ENCODE measurements around the gene SLC45A2. TPM values are rescaled to one million over a fixed set of nuclear protein-coding genes. Genes with fewer than 3 reads are reported as not detected.
A peak's percentile ranks its signal among the peaks of the same experiment; 100 is the strongest.

Gene SLC45A2
- total RNA-seq, 3 donors from 2014 or later (not counting 1 experiment from before 2014, with no cell fraction given): not detected

DNA sequence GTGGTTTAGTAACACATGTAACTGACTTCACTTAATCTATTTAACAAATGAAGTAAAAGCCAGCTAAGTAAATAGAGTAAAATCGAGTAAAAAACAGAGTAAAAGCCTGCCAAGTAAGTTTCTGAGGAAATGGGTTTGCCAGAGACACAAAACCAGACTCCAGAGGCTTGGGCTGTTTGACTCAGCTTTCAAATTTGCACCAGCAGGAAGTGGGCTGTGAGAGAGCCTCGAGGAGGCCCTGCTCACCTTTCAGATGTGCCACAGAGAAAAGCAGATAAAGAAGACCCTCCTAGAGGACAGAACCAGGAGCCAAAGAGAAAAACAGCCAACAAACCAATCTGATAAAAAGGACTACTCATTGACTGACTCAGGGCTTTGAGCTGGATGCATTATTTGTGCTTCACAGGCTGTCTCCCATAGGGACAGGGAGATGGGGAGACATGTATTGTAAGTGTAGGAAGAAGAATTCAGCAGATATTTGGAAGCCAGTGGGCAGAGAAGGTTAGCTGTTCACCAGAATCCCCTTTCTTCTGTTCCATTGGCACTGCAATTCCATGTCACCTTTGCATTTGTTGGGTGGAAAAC, 37.7 kb upstream of the SLC45A2 start:
- no peak overlapping the region for H3K4me3 Mint-ChIP-seq
- peak in 2 of 3 donors; percentile 44 to 67 for ATAC-seq
- peak in 1 of 2 donors; percentile 14 for DNase-seq

DNA sequence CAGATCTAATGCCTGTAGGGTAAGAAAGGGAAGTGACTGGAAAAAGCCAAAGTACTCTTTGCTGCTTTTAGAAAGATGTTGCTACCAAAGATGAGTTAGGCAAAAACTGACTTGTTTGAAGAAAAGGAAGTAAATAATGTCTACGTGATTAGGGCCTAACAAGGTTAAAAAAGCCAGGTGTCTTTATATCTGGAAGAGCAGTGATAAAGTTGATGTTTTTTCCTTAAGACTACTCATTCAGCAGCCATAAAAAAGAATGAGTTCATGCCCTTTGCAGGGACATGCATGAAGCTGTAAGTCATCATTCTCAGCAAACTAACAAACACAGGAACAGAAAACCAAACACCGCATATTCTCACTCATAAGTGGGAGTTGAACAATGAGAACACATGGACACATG, 36.8 kb upstream of the SLC45A2 start:
- no peak overlapping the region for H3K4me3 ChIP-seq (ENCODE audit: low read length)
- WGBS (ENCODE audit: insufficient coverage): 83% methylated on average over 1 of the region's 2 CpGs
- Mint-ChIP-seq H3K36me3 (peaks cover 19% of the 10 kb centered on the region), H3K27me3 (ENCODE audit: low read depth in 2 of 2) (no peaks in the 10 kb centered on the region), H3K9me3 (no peaks in the 10 kb centered on the region), H3K27ac (peak overlapping the region in 1 of 2 donors; percentile 83), H3K4me3 (no peak overlapping the region), H3K4me1 (peaks cover 17 to 21% of the 10 kb centered on the region in 2 donors)
- H3K36me3 ChIP-seq (ENCODE audit: control insufficient read depth, insufficient read depth, low read length): no peaks in the 10 kb centered on the region
- ATAC-seq (no peak), DNase-seq (no peak)
- no peaks in the 10 kb centered on the region for H3K27me3 ChIP-seq (ENCODE audit: control insufficient read depth, insufficient read depth, low read length)
- TF ChIP-seq, protein P1, sequence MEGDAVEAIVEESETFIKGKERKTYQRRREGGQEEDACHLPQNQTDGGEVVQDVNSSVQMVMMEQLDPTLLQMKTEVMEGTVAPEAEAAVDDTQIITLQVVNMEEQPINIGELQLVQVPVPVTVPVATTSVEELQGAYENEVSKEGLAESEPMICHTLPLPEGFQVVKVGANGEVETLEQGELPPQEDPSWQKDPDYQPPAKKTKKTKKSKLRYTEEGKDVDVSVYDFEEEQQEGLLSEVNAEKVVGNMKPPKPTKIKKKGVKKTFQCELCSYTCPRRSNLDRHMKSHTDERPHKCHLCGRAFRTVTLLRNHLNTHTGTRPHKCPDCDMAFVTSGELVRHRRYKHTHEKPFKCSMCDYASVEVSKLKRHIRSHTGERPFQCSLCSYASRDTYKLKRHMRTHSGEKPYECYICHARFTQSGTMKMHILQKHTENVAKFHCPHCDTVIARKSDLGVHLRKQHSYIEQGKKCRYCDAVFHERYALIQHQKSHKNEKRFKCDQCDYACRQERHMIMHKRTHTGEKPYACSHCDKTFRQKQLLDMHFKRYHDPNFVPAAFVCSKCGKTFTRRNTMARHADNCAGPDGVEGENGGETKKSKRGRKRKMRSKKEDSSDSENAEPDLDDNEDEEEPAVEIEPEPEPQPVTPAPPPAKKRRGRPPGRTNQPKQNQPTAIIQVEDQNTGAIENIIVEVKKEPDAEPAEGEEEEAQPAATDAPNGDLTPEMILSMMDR (IDR thresholded peaks at IDR 0.05): no peak
- no peak overlapping the region for H3K27ac ChIP-seq (ENCODE audit: low read length)
- H3K4me1 ChIP-seq (ENCODE audit: control insufficient read depth, insufficient read depth, low read length): no peaks in the 10 kb centered on the region
- no peaks in the 10 kb centered on the region for H3K9me3 ChIP-seq (ENCODE audit: control insufficient read depth, insufficient read depth, low read length)
- intact Hi-C loops (cut with micrococcal nuclease): no loop called here

More for the DNA sequence above, 37.7 kb upstream of the SLC45A2 start:
- Histone ChIP-seq H3K27me3 (ENCODE audit: control insufficient read depth, insufficient read depth, low read length) (no peaks in the 10 kb centered on the region), H3K36me3 (ENCODE audit: control insufficient read depth, insufficient read depth, low read length) (no peaks in the 10 kb centered on the region), H3K4me1 (ENCODE audit: control insufficient read depth, insufficient read depth, low read length) (no peaks in the 10 kb centered on the region), H3K9me3 (ENCODE audit: control insufficient read depth, insufficient read depth, low read length) (no peaks in the 10 kb centered on the region), H3K27ac (ENCODE audit: low read length) (no peak overlapping the region), H3K4me3 (ENCODE audit: low read length) (no peak overlapping the region)
- WGBS (ENCODE audit: insufficient coverage): 4% methylated on average over 2 of the region's 2 CpGs
- TF ChIP-seq, protein P1 (IDR thresholded peaks at IDR 0.05): no peak
- Mint-ChIP-seq H3K4me1 (peaks cover 17 to 21% of the 10 kb centered on the region in 2 donors), H3K9me3 (no peaks in the 10 kb centered on the region), H3K27me3 (ENCODE audit: low read depth in 2 of 2) (no peaks in the 10 kb centered on the region), H3K36me3 (peaks cover 22% of the 10 kb centered on the region), H3K27ac (peak overlapping the region; percentile 75 to 83)
- intact Hi-C loops (cut with micrococcal nuclease): no loop called here

GRCh38 chr5:34020726-34021125, 36.2 kb upstream of the SLC45A2 start:
- Mint-ChIP-seq H3K4me1 (peaks cover 17 to 21% of the 10 kb centered on the region in 2 donors), H3K36me3 (peaks cover 13% of the 10 kb centered on the region), H3K27ac (peak overlapping the region in 1 of 2 donors; percentile 83), H3K4me3 (no peak overlapping the region), H3K9me3 (no peaks in the 10 kb centered on the region), H3K27me3 (ENCODE audit: low read depth in 2 of 2) (no peaks in the 10 kb centered on the region)
- DNase-seq (no peak), ATAC-seq (no peak)
- 100% methylated on average over 1 of the region's 1 CpG for WGBS (ENCODE audit: insufficient coverage)
- Histone ChIP-seq H3K4me3 (ENCODE audit: low read length) (no peak overlapping the region), H3K27me3 (ENCODE audit: control insufficient read depth, insufficient read depth, low read length) (no peaks in the 10 kb centered on the region), H3K36me3 (ENCODE audit: control insufficient read depth, insufficient read depth, low read length) (no peaks in the 10 kb centered on the region), H3K27ac (ENCODE audit: low read length) (no peak overlapping the region), H3K4me1 (ENCODE audit: control insufficient read depth, insufficient read depth, low read length) (no peaks in the 10 kb centered on the region), H3K9me3 (ENCODE audit: control insufficient read depth, insufficient read depth, low read length) (no peaks in the 10 kb centered on the region)
- TF ChIP-seq, protein P1 (IDR thresholded peaks at IDR 0.05): no peak
- intact Hi-C loops (cut with micrococcal nuclease): no loop called here

- no peak overlapping the region for H3K27ac Mint-ChIP-seq
- DNase-seq (no peak), ATAC-seq (no peak)
- WGBS (ENCODE audit: insufficient coverage): 100% methylated on average over 2 of the region's 2 CpGs
- peaks cover 10% of the 10 kb centered on the region for H3K36me3 Mint-ChIP-seq
- no peaks in the 10 kb centered on the region for H3K27me3 Mint-ChIP-seq (ENCODE audit: low read depth in 2 of 2)
- no peak overlapping the region for H3K4me3 ChIP-seq (ENCODE audit: low read length)
- H3K36me3 ChIP-seq (ENCODE audit: control insufficient read depth, insufficient read depth, low read length): no peaks in the 10 kb centered on the region
- H3K9me3 ChIP-seq (ENCODE audit: control insufficient read depth, insufficient read depth, low read length): no peaks in the 10 kb centered on the region
- H3K4me1 Mint-ChIP-seq: peaks cover 13 to 15% of the 10 kb centered on the region in 2 donors
- no peak overlapping the region for H3K4me3 Mint-ChIP-seq
- H3K9me3 Mint-ChIP-seq: no peaks in the 10 kb centered on the region
- intact Hi-C loops (cut with micrococcal nuclease): no loop called here
- TF ChIP-seq, protein P1 (IDR thresholded peaks at IDR 0.05): no peak
- H3K27ac ChIP-seq (ENCODE audit: low read length): no peak overlapping the region
- H3K4me1 ChIP-seq (ENCODE audit: control insufficient read depth, insufficient read depth, low read length): no peaks in the 10 kb centered on the region
- no peaks in the 10 kb centered on the region for H3K27me3 ChIP-seq (ENCODE audit: control insufficient read depth, insufficient read depth, low read length)
Measured at GRCh38 chr5:34017254-34017653, 32.8 kb upstream of the SLC45A2 start.

All from natural killer cell (primary cell).